ENCODE measurements around the gene COL10A1. TPM values are rescaled to one million over a fixed set of nuclear protein-coding genes. Genes with fewer than 3 reads are reported as not detected.
A peak's percentile ranks its signal among the peaks of the same experiment; 100 is the strongest.

The COL10A1 gene
- total RNA-seq, 4 donors from 2014 or later: not detected

- ATAC-seq: no peak
- Histone ChIP-seq H3K4me1 (peaks cover 0 to 44% (median 3%) of the 10 kb centered on the region in 3 donors), H3K4me3 (no peak overlapping the region), H3K27ac (no peak overlapping the region), H3K9me3 (no peaks in the 10 kb centered on the region), H3K36me3 (peaks cover 0 to 20% of the 10 kb centered on the region in 2 donors), H3K27me3 (no peaks in the 10 kb centered on the region)
- WGBS, 2 donors (ENCODE audit: low coverage in 1 of 2): 83 to 95% methylated on average over 2 of the region's 3 CpGs
- TF ChIP-seq EP300 (IDR thresholded peaks at IDR 0.05) (no peak), POLR2A (IDR thresholded peaks at IDR 0.05) (no peak), CTCF (IDR thresholded peaks at IDR 0.05) (no peak), POLR2AphosphoS5 (IDR thresholded peaks at IDR 0.05) (no peak)
Measured at GRCh38 chr6:116105247-116105646, 20.7 kb downstream of the COL10A1 start.

- Histone ChIP-seq H3K27me3 (no peaks in the 10 kb centered on the region), H3K4me1 (peaks cover 0 to 50% (median 3%) of the 10 kb centered on the region in 3 donors), H3K27ac (no peak overlapping the region), H3K9me3 (no peaks in the 10 kb centered on the region), H3K4me3 (no peak overlapping the region), H3K36me3 (peaks cover 0 to 14% of the 10 kb centered on the region in 2 donors)
- ATAC-seq: no peak
- 100% methylated on average over 1 of the region's 1 CpG for WGBS, 2 donors (ENCODE audit: low coverage in 1 of 2)
- no peak for TF ChIP-seq POLR2A (IDR thresholded peaks at IDR 0.05)
- no peak for TF ChIP-seq CTCF (IDR thresholded peaks at IDR 0.05)
- TF ChIP-seq POLR2AphosphoS5 (IDR thresholded peaks at IDR 0.05): no peak
- no peak for TF ChIP-seq EP300 (IDR thresholded peaks at IDR 0.05)
Measured at GRCh38 chr6:116104636-116105035, 21.3 kb downstream of the COL10A1 start.

- 78 to 95% methylated on average over 4 of the region's 4 CpGs for WGBS, 2 donors (ENCODE audit: low coverage in 1 of 2)
- Histone ChIP-seq H3K27ac (no peak overlapping the region), H3K27me3 (no peaks in the 10 kb centered on the region), H3K9me3 (no peaks in the 10 kb centered on the region), H3K36me3 (no peaks in the 10 kb centered on the region), H3K4me1 (peaks cover 0 to 51% (median 3%) of the 10 kb centered on the region in 3 donors), H3K4me3 (no peak overlapping the region)
- TF ChIP-seq EP300 (IDR thresholded peaks at IDR 0.05) (no peak), POLR2AphosphoS5 (IDR thresholded peaks at IDR 0.05) (no peak), POLR2A (IDR thresholded peaks at IDR 0.05) (no peak), CTCF (IDR thresholded peaks at IDR 0.05) (no peak)
- ATAC-seq: no peak
Measured at GRCh38 chr6:116102873-116103272, 23.1 kb downstream of the COL10A1 start.

- peaks cover 0 to under 1% (median 0%) of the 10 kb centered on the region in 3 donors for H3K9me3 ChIP-seq
- ATAC-seq: no peak
- peaks cover 0 to 51% (median 3%) of the 10 kb centered on the region in 3 donors for H3K4me1 ChIP-seq
- H3K4me3 ChIP-seq: peak overlapping the region; percentile 76 to 81
- TF ChIP-seq EP300 (IDR thresholded peaks at IDR 0.05) (no peak), CTCF (IDR thresholded peaks at IDR 0.05) (no peak), POLR2A (IDR thresholded peaks at IDR 0.05) (no peak), POLR2AphosphoS5 (IDR thresholded peaks at IDR 0.05) (no peak)
- H3K27ac ChIP-seq: peak overlapping the region; percentile 91 to 96 (median 92)
- H3K27me3 ChIP-seq: no peaks in the 10 kb centered on the region
- WGBS, 2 donors (ENCODE audit: low coverage in 1 of 2): 20 to 70% methylated on average over 1 to 2 of the region's 2 CpGs
- H3K36me3 ChIP-seq: no peaks in the 10 kb centered on the region
Measured at GRCh38 chr6:116101790-116102189, 24.1 kb downstream of the COL10A1 start.

GRCh38 chr6:116101302-116101718 is 24.6 kb downstream of the COL10A1 start:
- Histone ChIP-seq H3K4me3 (peak overlapping the region; percentile 76 to 81), H3K4me1 (peaks cover 0 to 51% (median 3%) of the 10 kb centered on the region in 3 donors), H3K27me3 (no peaks in the 10 kb centered on the region), H3K9me3 (peaks cover 0 to 5% (median 0%) of the 10 kb centered on the region in 3 donors), H3K27ac (peak overlapping the region; percentile 91 to 96 (median 92)), H3K36me3 (no peaks in the 10 kb centered on the region)
- WGBS, 2 donors (ENCODE audit: low coverage in 1 of 2): 3 to 4% methylated on average over 10 to 12 of the region's 12 CpGs
- no peak for ATAC-seq
- TF ChIP-seq POLR2AphosphoS5 (IDR thresholded peaks at IDR 0.05) (no peak), POLR2A (IDR thresholded peaks at IDR 0.05) (no peak), EP300 (IDR thresholded peaks at IDR 0.05) (no peak), CTCF (IDR thresholded peaks at IDR 0.05) (no peak)

Data from gastroesophageal sphincter (tissue), 4 donors.